Spinal cord (tissue), 10 donors: ENCODE results near the gene LRP3. TPM values are rescaled to one million over a fixed set of nuclear protein-coding genes. Genes with fewer than 3 reads are reported as not detected.
A peak's percentile ranks its signal among the peaks of the same experiment; 100 is the strongest.

Source experiments
- DNase-seq, 6 donors: peaks; one replicate each; pipeline versions ENCODE4 v3.0.0 to v3.0.0-alpha.2; 2013 to 2015; ENCODE audit warnings: low spot score in 6 of 6, low read depth in 4 of 6
- H3K27ac ChIP-seq: one replicate; pipeline ENCODE4 v1.5.1; 2013; ENCODE audit warnings: low read depth, low read length, control low read depth
- H3K27me3 ChIP-seq: one replicate; pipeline ENCODE4 v1.6.1; 2013; ENCODE audit warnings: low read length; ENCODE audit not compliant: control insufficient read depth, insufficient read depth
- H3K36me3 ChIP-seq: one replicate; pipeline ENCODE4 v1.6.1; 2013; ENCODE audit warnings: low read length; ENCODE audit not compliant: control insufficient read depth, insufficient read depth
- H3K4me1 ChIP-seq: one replicate; pipeline ENCODE4 v1.6.1; 2013; ENCODE audit warnings: low read length; ENCODE audit not compliant: control insufficient read depth, insufficient read depth
- H3K4me3 ChIP-seq: one replicate; pipeline ENCODE4 v1.5.1; 2013; ENCODE audit warnings: low read depth, low read length, control low read depth
- H3K9me3 ChIP-seq: one replicate; pipeline ENCODE4 v1.6.1; 2013; ENCODE audit warnings: low read length; ENCODE audit not compliant: control insufficient read depth, insufficient read depth
- WGBS: methylation state at CpG from one replicate; pipeline ENCODE4 v1.1.5; 2013; ENCODE audit warnings: missing lambda C conversion rate; ENCODE audit not compliant: insufficient coverage; 5-methylcytosine and 5-hydroxymethylcytosine counted together
- polyA plus RNA-seq, 2 donors: library from polyadenylated mRNA; unstranded; fragments of 120-200 nt; gene quantifications; one replicate each; pipeline ENCODE4 v1.2.1, GENCODE V29; 2013; ENCODE audit not compliant: insufficient read length in 2 of 2
- total RNA-seq, 2 donors: library from RNA; depleted of rRNA in 1 of 2; stranded (reverse); fragments of 120-200 nt in 1 of 2; fragments of >200 nt in 1 of 2; gene quantifications; one replicate each; pipeline versions ENCODE4 v1.2.3 to v1.2.4, GENCODE V29; 2013 to 2014
- donor health status: healthy.

The LRP3 gene
- total and polyA plus RNA-seq, 4 donors = 35.4 to 130 (median 83.5) TPM

- H3K9me3 ChIP-seq = no peaks in the 10 kb centered on the region
- DNase-seq = peak in 1 of 6 donors; percentile 75
- no peaks in the 10 kb centered on the region for H3K27me3 ChIP-seq
- H3K4me1 ChIP-seq = peaks cover 12% of the 10 kb centered on the region
- H3K27ac ChIP-seq = no peak overlapping the region
- H3K36me3 ChIP-seq = peaks cover 63% of the 10 kb centered on the region
- no peak overlapping the region for H3K4me3 ChIP-seq
- WGBS = 87% methylated on average over 17 of the region's 17 CpGs
Observed at GRCh38 chr19:33211794-33212435, 17.8 kb downstream of the LRP3 start.

DNA sequence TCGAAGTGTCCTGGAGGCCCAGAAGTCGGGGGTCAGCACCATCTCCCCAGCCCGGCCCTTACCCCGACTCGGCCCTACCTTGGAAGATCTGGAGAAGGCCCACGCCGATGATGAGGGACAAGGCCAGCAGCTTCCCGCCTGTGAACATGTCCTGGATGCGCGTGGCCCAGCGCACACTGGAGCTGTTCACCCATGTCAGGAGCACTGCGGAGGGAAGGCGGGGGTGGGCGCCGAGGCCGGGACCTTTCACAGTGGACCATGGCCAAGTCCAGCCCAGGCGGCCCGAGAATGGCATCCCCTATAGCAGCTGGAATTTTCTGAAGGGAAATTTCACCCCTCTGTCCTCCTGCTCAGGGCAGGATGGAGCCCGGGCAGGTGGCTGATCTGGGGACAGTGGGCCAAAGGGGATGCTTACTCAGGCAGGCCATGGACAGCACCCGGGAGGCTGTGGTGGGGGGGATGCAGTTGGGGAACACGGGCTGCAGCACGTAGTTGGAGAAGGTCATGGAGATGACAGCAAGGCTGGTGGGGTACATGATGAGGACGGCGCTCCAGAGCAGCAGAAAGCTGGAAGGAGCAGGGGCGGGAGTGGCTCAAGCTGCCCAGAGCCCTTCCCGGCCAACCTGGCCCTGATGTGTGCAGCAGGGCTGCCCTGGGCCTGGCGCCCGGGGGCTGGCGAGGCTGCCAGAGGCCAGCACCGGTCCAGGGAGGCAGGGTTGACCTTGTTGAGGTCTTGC lies 18.5 kb downstream of the LRP3 start:
- Histone ChIP-seq H3K27ac (no peak overlapping the region), H3K4me3 (no peak overlapping the region), H3K27me3 (no peaks in the 10 kb centered on the region), H3K4me1 (peaks cover 17% of the 10 kb centered on the region), H3K9me3 (no peaks in the 10 kb centered on the region), H3K36me3 (peaks cover 56% of the 10 kb centered on the region)
- no peak for DNase-seq
- WGBS = 91% methylated on average over 24 of the region's 30 CpGs

GRCh38 chr19:33214596-33214995 lies 20.5 kb downstream of the LRP3 start:
- no peak overlapping the region for H3K27ac ChIP-seq
- peaks cover 34% of the 10 kb centered on the region for H3K4me1 ChIP-seq
- no peaks in the 10 kb centered on the region for H3K27me3 ChIP-seq
- peaks cover 38% of the 10 kb centered on the region for H3K36me3 ChIP-seq
- H3K4me3 ChIP-seq = no peak overlapping the region
- DNase-seq = peak in 2 of 6 donors; percentile 64 to 81
- H3K9me3 ChIP-seq = no peaks in the 10 kb centered on the region
- 40% methylated on average over 4 of the region's 6 CpGs for WGBS

- DNase-seq = no peak
- Histone ChIP-seq H3K4me3 (no peak overlapping the region), H3K27me3 (no peaks in the 10 kb centered on the region), H3K9me3 (no peaks in the 10 kb centered on the region), H3K27ac (no peak overlapping the region), H3K4me1 (peaks cover 42% of the 10 kb centered on the region), H3K36me3 (peaks cover 32% of the 10 kb centered on the region)
- 94% methylated on average over 18 of the region's 19 CpGs for WGBS
Observed at GRCh38 chr19:33215438-33216197, 21.5 kb downstream of the LRP3 start.

DNA sequence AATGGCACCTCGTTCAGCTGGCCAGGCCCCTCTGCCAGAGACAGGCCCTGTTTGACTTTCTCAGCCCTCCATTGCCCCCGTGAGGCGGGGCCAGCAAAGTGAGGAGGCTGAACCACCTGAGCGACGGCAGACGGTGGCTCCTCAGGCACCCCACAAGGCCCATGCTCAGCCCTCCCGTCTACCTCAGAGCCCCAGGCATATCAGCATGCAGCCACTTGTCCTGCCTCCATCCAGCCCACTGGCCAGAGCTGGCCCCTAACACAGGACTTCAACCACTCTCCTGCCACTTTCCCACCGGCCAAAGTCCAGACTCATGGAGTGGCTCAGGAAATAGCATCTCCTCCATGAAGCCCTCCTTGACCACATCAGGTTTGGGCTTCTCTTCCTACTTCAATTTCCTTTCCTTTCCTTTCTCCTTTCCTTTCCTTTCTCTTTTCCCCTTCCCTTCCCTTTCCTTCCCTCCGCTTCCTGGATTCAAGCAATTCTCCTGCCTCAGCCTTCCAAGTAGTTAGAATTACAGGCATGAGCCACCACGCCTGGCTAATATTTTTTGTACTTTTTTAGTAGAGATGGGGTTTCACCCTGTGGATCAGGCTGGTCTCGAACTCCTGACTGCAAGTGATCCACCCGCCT lies 22.2 kb downstream of the LRP3 start:
- WGBS = 65% methylated on average over 11 of the region's 12 CpGs
- peaks cover 25% of the 10 kb centered on the region for H3K36me3 ChIP-seq

DNA sequence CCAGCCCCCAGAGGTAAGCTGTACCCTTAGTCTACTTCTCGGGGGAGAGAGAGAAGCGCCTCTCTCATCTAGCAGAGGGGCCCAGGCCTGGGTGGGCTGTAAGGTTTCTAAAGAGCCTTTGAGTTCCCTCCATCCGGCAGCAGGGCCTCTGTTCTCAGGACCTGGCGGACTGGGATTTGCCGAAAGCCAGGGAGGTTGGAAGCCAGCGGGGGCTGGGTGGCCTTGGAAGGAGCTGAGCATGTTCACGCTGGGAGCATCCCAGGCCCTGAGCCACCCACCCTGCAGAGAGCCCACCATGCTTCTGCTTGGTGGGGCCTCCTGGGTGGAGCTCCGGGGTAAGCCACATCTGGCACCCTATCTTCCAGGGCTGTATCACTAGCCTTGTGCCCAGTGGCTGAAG lies 23.8 kb downstream of the LRP3 start:
- Histone ChIP-seq H3K27me3 (no peaks in the 10 kb centered on the region), H3K4me1 (peaks cover 38% of the 10 kb centered on the region), H3K36me3 (peaks cover 12% of the 10 kb centered on the region), H3K4me3 (no peak overlapping the region), H3K9me3 (no peaks in the 10 kb centered on the region), H3K27ac (no peak overlapping the region)
- WGBS = 45% methylated on average over 8 of the region's 8 CpGs
- no peak for DNase-seq

More for the DNA sequence above, 22.2 kb downstream of the LRP3 start:
- H3K27me3 ChIP-seq = no peaks in the 10 kb centered on the region
- H3K27ac ChIP-seq = no peak overlapping the region
- H3K4me3 ChIP-seq = no peak overlapping the region
- H3K9me3 ChIP-seq = no peaks in the 10 kb centered on the region
- peaks cover 42% of the 10 kb centered on the region for H3K4me1 ChIP-seq
- DNase-seq = no peak

GRCh38 chr19:33219261-33219815 lies 25.2 kb downstream of the LRP3 start:
- WGBS = 31% methylated on average over 12 of the region's 12 CpGs

DNA sequence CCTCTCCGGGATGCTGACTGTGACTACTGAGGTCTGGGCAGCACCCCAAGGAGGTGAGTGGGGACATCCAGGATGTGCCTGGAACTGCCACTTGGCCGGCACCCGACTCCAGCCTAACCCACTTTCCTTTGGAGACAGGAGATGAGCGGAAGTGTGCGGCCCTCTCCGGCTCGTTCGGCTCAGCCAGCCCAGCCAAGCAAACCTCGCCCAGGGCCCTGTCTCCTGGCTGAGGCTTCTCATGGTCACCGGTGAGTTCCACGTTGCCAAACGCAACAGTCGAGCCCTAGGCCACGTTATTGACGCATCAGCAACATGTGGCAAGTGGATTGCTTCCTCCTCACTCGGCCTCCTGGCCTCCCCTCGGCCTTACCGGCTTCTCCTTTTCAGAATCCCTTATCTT lies 26.0 kb downstream of the LRP3 start:
- Histone ChIP-seq H3K27me3 (peaks cover 10% of the 10 kb centered on the region), H3K27ac (no peak overlapping the region), H3K36me3 (peaks cover 11% of the 10 kb centered on the region), H3K4me1 (peaks cover 43% of the 10 kb centered on the region), H3K4me3 (no peak overlapping the region), H3K9me3 (no peaks in the 10 kb centered on the region)
- DNase-seq = no peak
- WGBS = 92% methylated on average over 18 of the region's 18 CpGs

More at GRCh38 chr19:33219261-33219815, 25.2 kb downstream of the LRP3 start:
- no peak overlapping the region for H3K4me3 ChIP-seq
- H3K27me3 ChIP-seq = peaks cover 2% of the 10 kb centered on the region
- H3K4me1 ChIP-seq = peaks cover 38% of the 10 kb centered on the region
- no peak overlapping the region for H3K27ac ChIP-seq
- peaks cover 11% of the 10 kb centered on the region for H3K36me3 ChIP-seq
- H3K9me3 ChIP-seq = no peaks in the 10 kb centered on the region
- DNase-seq = no peak

- Histone ChIP-seq H3K27me3 (peaks cover 13% of the 10 kb centered on the region), H3K4me1 (peaks cover 47% of the 10 kb centered on the region)
- WGBS = 86% methylated on average over 9 of the region's 9 CpGs
Observed at GRCh38 chr19:33220735-33221134, 26.6 kb downstream of the LRP3 start.

More at GRCh38 chr19:33220735-33221134, 26.6 kb downstream of the LRP3 start:
- Histone ChIP-seq H3K27ac (no peak overlapping the region), H3K4me3 (no peak overlapping the region), H3K9me3 (no peaks in the 10 kb centered on the region), H3K36me3 (peaks cover 7% of the 10 kb centered on the region)
- no peak for DNase-seq
